ENCODE measurements around the gene TNPO1.

TNPO1 gene

DNA sequence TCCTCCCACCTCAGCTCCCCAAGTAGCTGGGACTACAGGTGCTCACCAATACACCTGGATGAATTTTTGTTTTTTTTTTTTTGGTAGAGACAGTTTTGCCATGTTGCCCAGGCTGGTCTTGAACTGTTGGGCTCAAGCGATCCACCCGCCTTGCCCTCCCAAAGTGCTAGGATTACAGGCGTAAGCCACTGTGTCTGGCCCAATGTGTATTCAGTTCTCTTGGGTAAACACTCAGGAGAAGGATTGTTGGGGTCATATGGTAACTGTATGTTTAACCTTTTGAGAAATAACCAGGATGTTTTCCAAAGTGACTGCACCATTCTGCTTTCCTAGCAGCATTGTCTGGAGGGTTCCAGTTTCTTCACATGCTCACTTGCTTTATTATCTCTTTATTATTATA lies 67.4 kb downstream of the TNPO1 start:
- no peak for TF ChIP-seq JUND (IDR thresholded peaks at IDR 0.05; ENCODE audit: low read depth)
- DNase-seq (ENCODE audit: low read depth in 1 of 2, low spot score in 1 of 2) = peak in 1 of 2 experiments; percentile 31
- in situ Hi-C loops (cut with HindIII; ENCODE audit: low pct_unique_long_range_greater_than_20kb, low sequenced_read_pairs) = no loop called here

DNA sequence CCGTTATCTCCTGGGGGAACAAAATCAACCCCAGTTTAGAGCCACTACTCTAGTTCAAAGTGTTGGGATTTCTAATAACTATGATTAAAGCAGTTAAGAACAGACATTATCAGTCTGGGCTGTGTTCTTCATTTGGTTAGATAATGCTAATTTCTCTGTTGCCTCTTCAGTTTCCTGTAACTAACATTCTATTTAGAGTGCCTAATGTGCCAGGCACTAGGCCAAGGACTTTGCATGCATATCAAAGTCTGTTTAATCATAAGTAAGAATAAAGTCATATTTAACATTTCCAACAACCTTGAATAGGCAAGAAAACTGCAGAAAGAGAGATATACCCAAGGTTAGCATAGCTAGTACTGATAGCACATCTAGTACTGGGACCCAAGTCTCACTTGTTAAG lies 68.4 kb downstream of the TNPO1 start:
- in situ Hi-C loops (cut with HindIII; ENCODE audit: low pct_unique_long_range_greater_than_20kb, low sequenced_read_pairs) = no loop called here
- no peak for DNase-seq (ENCODE audit: low read depth in 1 of 2, low spot score in 1 of 2)
- no peak for TF ChIP-seq JUND (IDR thresholded peaks at IDR 0.05; ENCODE audit: low read depth)

DNA sequence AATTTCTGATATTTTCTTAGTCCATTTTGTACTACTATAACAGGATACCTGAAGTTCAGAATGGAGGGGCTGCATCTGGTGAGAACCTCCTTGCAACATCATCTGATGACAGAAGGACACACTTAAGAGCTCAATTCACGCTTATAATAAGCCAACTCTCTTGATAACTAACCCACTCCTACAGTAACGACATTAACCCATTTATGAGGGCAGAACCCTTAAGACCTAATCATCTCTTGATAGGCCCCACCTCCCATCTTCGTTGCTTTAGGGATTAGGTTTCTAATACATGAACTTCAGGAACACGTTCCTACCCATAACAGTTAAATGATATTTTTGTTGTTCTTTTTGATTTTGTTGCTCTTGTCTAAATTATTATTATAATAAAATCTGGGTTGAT lies 69.4 kb downstream of the TNPO1 start:
- DNase-seq (ENCODE audit: low read depth in 1 of 2, low spot score in 1 of 2) = no peak
- in situ Hi-C loops (cut with HindIII; ENCODE audit: low pct_unique_long_range_greater_than_20kb, low sequenced_read_pairs) = no loop called here
- no peak for TF ChIP-seq JUND (IDR thresholded peaks at IDR 0.05; ENCODE audit: low read depth)

DNA sequence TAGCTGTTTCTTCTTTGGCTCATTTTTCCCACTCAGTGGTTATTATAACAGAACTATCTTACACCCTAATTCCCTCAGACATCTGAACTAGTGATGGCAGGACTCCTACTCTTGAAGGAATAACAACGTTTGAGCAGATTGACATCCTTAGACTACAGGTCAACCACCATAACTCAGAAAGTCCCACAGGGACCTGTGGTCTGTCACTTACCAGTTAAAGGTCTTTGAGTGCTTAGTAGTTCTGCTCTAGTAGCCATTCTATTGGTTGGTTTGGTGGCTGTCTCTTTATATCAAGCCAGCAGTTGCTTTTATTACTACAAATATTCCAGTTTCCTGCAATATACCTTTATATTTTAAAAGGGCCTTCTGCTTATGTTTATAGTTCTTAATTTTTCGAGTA lies 72.1 kb downstream of the TNPO1 start:
- no peak for TF ChIP-seq JUND (IDR thresholded peaks at IDR 0.05; ENCODE audit: low read depth)
- no peak for DNase-seq (ENCODE audit: low read depth in 1 of 2, low spot score in 1 of 2)
- in situ Hi-C loops (cut with HindIII; ENCODE audit: low pct_unique_long_range_greater_than_20kb, low sequenced_read_pairs) = no loop called here

DNA sequence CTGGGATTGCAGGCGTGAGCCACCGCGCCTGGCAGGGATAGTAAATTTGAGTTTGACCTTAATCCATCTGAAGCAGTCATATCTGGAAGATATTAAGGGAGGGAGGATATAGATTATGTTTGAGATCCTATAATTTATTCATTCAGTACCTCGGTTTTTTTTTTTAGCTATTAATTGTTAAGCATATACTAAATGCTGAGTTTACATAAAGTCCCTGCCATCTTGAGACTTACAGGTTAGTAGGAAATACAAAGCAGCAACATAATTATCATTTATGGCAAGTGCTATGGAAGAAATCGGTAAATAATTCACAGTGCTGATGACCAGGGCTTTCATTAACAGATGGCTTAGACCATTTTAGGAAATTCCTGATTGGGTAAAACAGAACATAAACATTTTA lies 72.9 kb downstream of the TNPO1 start:
- in situ Hi-C loops (cut with HindIII; ENCODE audit: low pct_unique_long_range_greater_than_20kb, low sequenced_read_pairs) = no loop called here
- TF ChIP-seq JUND (IDR thresholded peaks at IDR 0.05; ENCODE audit: low read depth) = no peak
- DNase-seq (ENCODE audit: low read depth in 1 of 2, low spot score in 1 of 2) = no peak

DNA sequence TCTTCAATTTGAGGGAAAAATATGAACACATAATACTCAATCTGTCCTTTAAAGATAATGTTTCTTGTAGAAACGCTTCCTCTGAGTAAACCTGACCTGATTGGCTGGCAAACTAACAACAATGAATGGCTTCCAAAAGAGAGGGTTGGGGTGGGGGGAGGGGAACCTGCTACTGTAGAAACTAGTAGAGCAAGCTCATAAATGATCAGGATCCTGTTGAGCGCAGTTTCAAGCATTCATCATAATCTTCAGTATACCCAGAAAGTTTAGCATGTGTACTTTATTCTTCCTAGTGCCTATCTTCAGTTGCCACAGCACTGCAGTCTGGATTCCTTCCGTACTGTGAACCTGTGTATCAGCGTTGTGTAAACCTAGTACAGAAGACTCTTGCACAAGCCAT lies 76.4 kb downstream of the TNPO1 start:
- DNase-seq (ENCODE audit: low read depth in 1 of 2, low spot score in 1 of 2) = peak in 1 of 2 experiments; percentile 60
- no peak for TF ChIP-seq JUND (IDR thresholded peaks at IDR 0.05; ENCODE audit: low read depth)
- in situ Hi-C loops (cut with HindIII; ENCODE audit: low pct_unique_long_range_greater_than_20kb, low sequenced_read_pairs) = no loop called here

DNA sequence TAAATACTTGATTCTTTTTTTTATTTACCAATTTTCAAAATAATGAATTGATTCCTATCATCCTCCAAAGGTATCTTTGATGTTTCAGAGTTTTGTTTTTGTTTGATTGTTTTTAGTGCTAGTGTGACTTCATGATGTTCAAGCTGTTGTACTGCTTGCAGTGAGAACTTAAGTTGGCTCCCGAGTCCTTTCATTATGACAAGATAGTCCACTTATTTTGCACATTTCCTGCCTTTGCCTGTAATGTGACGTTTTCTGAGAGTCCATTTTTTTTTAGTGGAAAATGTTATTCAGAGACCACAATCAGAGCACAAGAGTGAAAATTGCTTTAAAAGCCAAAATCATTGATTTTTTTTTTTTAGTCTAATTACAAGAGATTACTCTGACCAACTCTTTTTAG lies 79.3 kb downstream of the TNPO1 start:
- TF ChIP-seq JUND (IDR thresholded peaks at IDR 0.05; ENCODE audit: low read depth) = no peak
- in situ Hi-C loops (cut with HindIII; ENCODE audit: low pct_unique_long_range_greater_than_20kb, low sequenced_read_pairs) = no loop called here
- DNase-seq (ENCODE audit: low read depth in 1 of 2, low spot score in 1 of 2) = no peak

DNA sequence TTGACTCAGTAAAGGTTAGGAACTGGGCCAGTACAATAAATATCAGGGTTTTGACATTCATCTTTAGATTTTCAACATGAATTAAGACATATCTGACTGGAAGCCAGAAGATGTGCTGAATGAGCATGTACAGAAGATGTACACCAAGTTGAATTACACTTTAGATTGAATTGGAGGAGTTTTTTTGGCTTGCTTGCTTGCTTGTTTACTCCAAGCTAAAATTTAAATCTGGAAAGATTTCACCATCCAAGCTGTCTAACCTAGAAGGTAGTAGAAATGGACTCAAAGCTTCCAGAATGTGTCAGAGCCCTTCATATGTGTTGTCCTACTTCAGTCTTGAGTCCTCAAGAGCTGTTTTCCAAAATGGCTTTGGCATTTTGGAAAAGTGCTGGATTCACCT lies 90.3 kb downstream of the TNPO1 start:
- TF ChIP-seq JUND (IDR thresholded peaks at IDR 0.05; ENCODE audit: low read depth) = no peak
- DNase-seq (ENCODE audit: low read depth in 1 of 2, low spot score in 1 of 2) = no peak
- in situ Hi-C loops (cut with HindIII; ENCODE audit: low pct_unique_long_range_greater_than_20kb, low sequenced_read_pairs) = no loop called here

DNA sequence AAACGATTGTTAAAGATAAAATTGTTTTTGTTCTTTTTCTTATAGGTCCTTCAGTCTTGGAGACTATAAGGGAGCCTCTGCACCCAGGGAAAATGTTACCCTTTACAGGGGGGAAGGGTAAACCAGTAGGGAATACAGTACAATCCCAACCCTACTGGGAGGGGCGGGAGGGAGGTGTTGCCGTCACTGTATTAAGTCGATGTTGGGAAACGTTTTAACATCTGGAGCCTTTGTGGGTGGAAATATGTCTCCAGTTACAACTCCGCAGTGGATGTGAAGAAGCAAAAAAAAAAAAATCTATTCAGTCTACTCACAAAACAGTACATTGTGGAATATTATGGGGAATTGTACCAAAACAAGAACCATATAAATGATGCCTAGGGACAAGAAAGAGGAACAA lies 92.2 kb downstream of the TNPO1 start:
- in situ Hi-C loops (cut with HindIII; ENCODE audit: low pct_unique_long_range_greater_than_20kb, low sequenced_read_pairs) = no loop called here
- no peak for TF ChIP-seq JUND (IDR thresholded peaks at IDR 0.05; ENCODE audit: low read depth)
- DNase-seq (ENCODE audit: low read depth in 1 of 2, low spot score in 1 of 2) = no peak

DNA sequence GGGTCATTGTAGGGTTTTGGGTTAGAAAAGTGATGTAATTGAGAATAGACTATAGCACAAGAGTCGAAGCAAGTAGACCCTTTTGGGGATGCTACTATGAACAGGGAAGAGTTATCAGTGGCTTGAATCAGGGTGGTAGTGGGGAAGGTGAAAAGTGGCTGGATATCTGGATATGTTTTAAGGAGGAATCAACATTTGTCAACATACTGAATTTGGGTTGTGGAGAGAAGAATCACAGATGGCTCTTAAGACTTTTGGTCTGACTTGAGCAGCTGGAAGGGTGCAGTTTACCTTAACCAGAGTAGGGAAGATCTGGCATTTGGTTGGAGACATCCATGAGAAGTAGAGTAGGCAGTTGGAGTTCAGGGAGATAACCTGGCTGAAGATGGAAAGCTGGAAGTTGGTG lies 100.9 kb downstream of the TNPO1 start:
- no peak for DNase-seq (ENCODE audit: low read depth in 1 of 2, low spot score in 1 of 2)
- no peak for TF ChIP-seq JUND (IDR thresholded peaks at IDR 0.05; ENCODE audit: low read depth)
- in situ Hi-C loops (cut with HindIII; ENCODE audit: low pct_unique_long_range_greater_than_20kb, low sequenced_read_pairs) = no loop called here

DNA sequence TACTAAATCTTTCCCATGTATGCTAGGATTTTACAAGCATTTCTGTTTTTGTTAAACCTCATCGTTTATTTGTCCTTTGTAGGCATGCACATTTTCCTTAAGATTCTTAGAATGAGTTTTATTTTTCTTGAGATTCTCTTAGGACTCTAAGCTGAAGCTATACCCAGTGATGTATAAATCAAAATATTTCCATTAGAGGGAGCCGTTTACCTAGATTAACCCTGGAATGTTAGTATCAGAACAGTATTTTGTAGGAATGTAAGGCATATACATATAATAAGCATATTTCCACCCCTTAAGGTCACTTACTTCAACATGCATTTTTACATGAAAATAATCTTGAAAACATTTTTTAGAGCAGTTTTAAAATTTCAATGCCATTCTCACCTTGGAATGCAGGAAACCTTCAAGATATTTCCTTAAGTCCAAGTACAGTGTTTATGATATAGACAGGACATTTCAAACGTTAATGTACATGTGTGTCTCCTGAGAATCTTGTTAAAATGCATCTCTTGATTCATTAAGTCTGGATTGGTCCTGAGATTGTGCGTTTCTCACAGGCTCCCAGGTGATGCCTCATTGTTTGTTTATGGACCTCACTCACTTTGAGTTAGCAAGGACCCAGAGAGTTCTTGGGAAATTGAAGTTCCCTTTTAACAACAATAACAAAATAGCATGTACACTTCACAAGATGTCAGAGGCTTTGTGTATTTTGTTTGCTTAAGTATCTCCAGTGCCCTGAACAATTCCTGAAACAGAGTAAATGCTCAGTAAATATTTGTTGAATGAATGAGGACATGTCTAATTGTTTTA lies 104.4 kb downstream of the TNPO1 start:
- DNase-seq (ENCODE audit: low read depth in 1 of 2, low spot score in 1 of 2) = peak in 1 of 2 experiments; percentile 62
- in situ Hi-C loops (cut with HindIII; ENCODE audit: low pct_unique_long_range_greater_than_20kb, low sequenced_read_pairs) = no loop called here
- no peak for TF ChIP-seq JUND (IDR thresholded peaks at IDR 0.05; ENCODE audit: low read depth)

DNA sequence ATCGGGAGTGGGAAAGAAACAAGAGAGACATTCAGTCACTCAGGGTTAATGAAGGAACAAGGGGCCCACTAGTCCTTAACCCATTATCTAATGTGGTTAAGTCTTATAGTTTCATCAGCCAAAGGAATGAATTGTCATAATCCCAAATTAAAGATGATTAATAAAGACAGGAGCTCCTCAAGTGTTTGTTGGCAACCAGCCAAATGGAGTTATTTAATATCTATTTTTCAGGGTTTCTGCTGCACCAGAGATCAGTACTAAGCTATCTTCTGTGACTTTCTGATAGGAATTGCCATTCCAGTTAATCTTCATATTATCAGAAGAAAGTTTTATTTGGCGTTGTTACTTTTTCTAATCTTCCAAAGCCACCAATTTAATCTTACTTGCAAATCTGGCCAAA lies 105.4 kb downstream of the TNPO1 start:
- no peak for TF ChIP-seq JUND (IDR thresholded peaks at IDR 0.05; ENCODE audit: low read depth)
- in situ Hi-C loops (cut with HindIII; ENCODE audit: low pct_unique_long_range_greater_than_20kb, low sequenced_read_pairs) = no loop called here
- no peak for DNase-seq (ENCODE audit: low read depth in 1 of 2, low spot score in 1 of 2)

DNA sequence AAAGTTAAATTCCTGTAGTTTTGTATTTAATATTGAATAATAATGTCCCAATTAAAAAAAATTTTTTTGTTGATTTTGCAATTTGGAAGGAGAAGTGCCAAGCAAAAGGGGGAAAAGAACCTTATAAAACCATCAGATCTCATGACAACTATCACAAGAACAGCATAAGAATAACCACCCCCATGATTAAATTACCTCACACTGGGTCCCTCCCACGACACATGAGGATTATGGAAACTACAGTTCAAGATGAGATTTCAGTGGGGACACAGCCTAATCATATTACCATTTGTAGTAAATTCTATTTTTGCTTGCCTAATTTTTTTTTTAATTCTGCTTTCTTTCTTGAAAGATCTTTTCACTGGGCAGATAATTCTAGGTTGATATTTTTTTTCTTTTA lies 106.0 kb downstream of the TNPO1 start:
- TF ChIP-seq JUND (IDR thresholded peaks at IDR 0.05; ENCODE audit: low read depth) = no peak
- no peak for DNase-seq (ENCODE audit: low read depth in 1 of 2, low spot score in 1 of 2)
- in situ Hi-C loops (cut with HindIII; ENCODE audit: low pct_unique_long_range_greater_than_20kb, low sequenced_read_pairs) = no loop called here
